Mesenchymal stem cell (in vitro differentiated cells and primary cell): Measurements from ENCODE around the gene LOX.

Experiments
- DNase-seq: peaks from one replicate; pipeline ENCODE4 v3.0.0-alpha.2; 2013
- H2AFZ ChIP-seq: one replicate; pipeline ENCODE4 v1.6.1; 2013; ENCODE audit warnings: low read depth, mild to moderate bottlenecking, control low read depth, inconsistent platforms, low read length, moderate library complexity
- H2AK5ac ChIP-seq: 2 replicates; pipeline ENCODE4 v1.6.1; 2013; ENCODE audit warnings: low read length, moderate library complexity, mild to moderate bottlenecking, inconsistent platforms; ENCODE audit not compliant: severe bottlenecking
- H2BK120ac ChIP-seq: one replicate; pipeline ENCODE4 v1.6.1; 2013; ENCODE audit warnings: low read depth, mild to moderate bottlenecking, inconsistent platforms, low read length, moderate library complexity
- H2BK12ac ChIP-seq, 2 experiments: one replicate each; pipeline ENCODE4 v1.6.1; 2013; ENCODE audit warnings: inconsistent platforms in 2 of 2, low read length in 2 of 2, mild to moderate bottlenecking in 2 of 2, moderate library complexity in 2 of 2, control low read depth in 1 of 2
- H2BK15ac ChIP-seq: one replicate; pipeline ENCODE4 v1.6.1; 2013; ENCODE audit warnings: mild to moderate bottlenecking, low read depth, inconsistent platforms; ENCODE audit not compliant: poor library complexity, severe bottlenecking
- H2BK5ac ChIP-seq: 2 replicates; pipeline ENCODE4 v1.6.1; 2013; ENCODE audit warnings: low read depth, mild to moderate bottlenecking, low read length, control low read depth, inconsistent platforms; ENCODE audit not compliant: poor library complexity, severe bottlenecking
- H3K14ac ChIP-seq, 2 experiments: one replicate each; pipeline ENCODE4 v1.6.1; 2013; ENCODE audit warnings: inconsistent platforms in 2 of 2, low read length in 2 of 2, control low read depth in 1 of 2, mild to moderate bottlenecking in 1 of 2, moderate library complexity in 1 of 2
- H3K18ac ChIP-seq, 2 experiments: one replicate each; pipeline ENCODE4 v1.6.1; 2013; ENCODE audit warnings: inconsistent platforms in 2 of 2, low read length in 2 of 2, control low read depth in 1 of 2, low read depth in 1 of 2, mild to moderate bottlenecking in 1 of 2
- H3K23ac ChIP-seq, 2 experiments: one replicate each; pipeline ENCODE4 v1.6.1; 2013; ENCODE audit warnings: inconsistent platforms in 2 of 2, low read length in 2 of 2, mild to moderate bottlenecking in 2 of 2, moderate library complexity in 2 of 2, control low read depth in 1 of 2
- H3K27ac ChIP-seq: 2 replicates; pipeline ENCODE4 v1.5.1; 2013; ENCODE audit warnings: mild to moderate bottlenecking, moderate library complexity, low read length, control low read depth, inconsistent platforms; ENCODE audit not compliant: poor library complexity, severe bottlenecking
- H3K27me3 ChIP-seq, 2 experiments: 2 replicates each; pipeline versions ENCODE4 v1.6.1 to v1.7.0; 2013; ENCODE audit warnings: low read length in 2 of 2, mild to moderate bottlenecking in 2 of 2, moderate library complexity in 2 of 2, control low read depth in 1 of 2, inconsistent platforms in 1 of 2; ENCODE audit not compliant: control insufficient read depth in 1 of 2, insufficient read depth in 1 of 2
- H3K36me3 ChIP-seq, 2 experiments: 2 replicates each; pipeline versions ENCODE4 v1.6.1 to v1.7.0; 2013; ENCODE audit warnings: low read length in 2 of 2, control low read depth in 1 of 2, inconsistent platforms in 1 of 2, low read depth in 1 of 2, mild to moderate bottlenecking in 1 of 2; ENCODE audit not compliant: insufficient read depth in 2 of 2, control insufficient read depth in 1 of 2
- H3K4ac ChIP-seq, 2 experiments: one replicate each; pipeline ENCODE4 v1.6.1; 2013; ENCODE audit warnings: inconsistent platforms in 2 of 2, low read length in 2 of 2, mild to moderate bottlenecking in 2 of 2, moderate library complexity in 2 of 2, control low read depth in 1 of 2, low read depth in 1 of 2
- H3K4me1 ChIP-seq: 2 replicates; pipeline ENCODE4 v1.6.1; 2013; ENCODE audit warnings: low read depth, low read length, control low read depth; ENCODE audit not compliant: control insufficient read depth, insufficient read depth
- H3K4me2 ChIP-seq: 2 replicates; pipeline ENCODE4 v1.6.1; 2013; ENCODE audit warnings: low read length, mild to moderate bottlenecking, inconsistent platforms; ENCODE audit not compliant: poor library complexity, severe bottlenecking
- H3K4me3 ChIP-seq, 2 experiments: 2 replicates each; pipeline versions ENCODE4 v1.5.1 to v1.7.0; 2013; ENCODE audit warnings: low read length in 2 of 2, mild to moderate bottlenecking in 2 of 2, control low read depth in 1 of 2, low read depth in 1 of 2; ENCODE audit not compliant: insufficient read depth in 1 of 2
- H3K79me1 ChIP-seq: replicated peaks from 2 replicates; pipeline ENCODE4 v1.6.1; 2013; ENCODE audit warnings: mild to moderate bottlenecking, control low read depth, low read length, inconsistent platforms; ENCODE audit not compliant: poor library complexity, severe bottlenecking
- H3K9ac ChIP-seq: 2 replicates; pipeline ENCODE4 v1.7.0; 2013; ENCODE audit warnings: mild to moderate bottlenecking, low read length, moderate library complexity
- H3K9me3 ChIP-seq: 2 replicates; pipeline ENCODE4 v1.7.0; 2013; ENCODE audit warnings: mild to moderate bottlenecking, low read length; ENCODE audit not compliant: control insufficient read depth
- H4K8ac ChIP-seq: one replicate; pipeline ENCODE4 v1.6.1; 2013; ENCODE audit warnings: inconsistent platforms, mild to moderate bottlenecking, low read length, moderate library complexity
- H4K91ac ChIP-seq: one replicate; pipeline ENCODE4 v1.6.1; 2013; ENCODE audit warnings: mild to moderate bottlenecking, low read length, inconsistent platforms
- WGBS: methylation state at CpG from one replicate; pipeline ENCODE4 v1.1.7; 2013; ENCODE audit warnings: mixed read lengths; 5-methylcytosine and 5-hydroxymethylcytosine counted together

The LOX gene

GRCh38 chr5:122118356-122118948 lies 40.4 kb upstream of the LOX start:
- H2AK5ac ChIP-seq = no peak overlapping the region
- no peak overlapping the region for H3K18ac ChIP-seq
- no peak overlapping the region for H2BK120ac ChIP-seq
- peaks cover 2% of the 10 kb centered on the region for H3K4me1 ChIP-seq
- no peak for DNase-seq
- H2BK15ac ChIP-seq = no peak overlapping the region
- 92% methylated on average over 1 of the region's 1 CpG for WGBS
- no peak overlapping the region for H3K23ac ChIP-seq
- H3K4me2 ChIP-seq = no peak overlapping the region
- H2AFZ ChIP-seq = no peak overlapping the region
- no peak overlapping the region for H3K4ac ChIP-seq
- H3K27me3 ChIP-seq = no peaks in the 10 kb centered on the region
- H3K79me1 ChIP-seq = no peaks in the 10 kb centered on the region
- H3K27ac ChIP-seq = no peak overlapping the region
- H2BK12ac ChIP-seq = no peak overlapping the region
- no peak overlapping the region for H3K14ac ChIP-seq
- no peaks in the 10 kb centered on the region for H3K36me3 ChIP-seq
- no peak overlapping the region for H4K91ac ChIP-seq
- H4K8ac ChIP-seq = no peak overlapping the region
- H3K4me3 ChIP-seq = no peak overlapping the region
- H3K9me3 ChIP-seq = no peaks in the 10 kb centered on the region
- no peak overlapping the region for H3K9ac ChIP-seq
- H2BK5ac ChIP-seq = no peak overlapping the region

DNA sequence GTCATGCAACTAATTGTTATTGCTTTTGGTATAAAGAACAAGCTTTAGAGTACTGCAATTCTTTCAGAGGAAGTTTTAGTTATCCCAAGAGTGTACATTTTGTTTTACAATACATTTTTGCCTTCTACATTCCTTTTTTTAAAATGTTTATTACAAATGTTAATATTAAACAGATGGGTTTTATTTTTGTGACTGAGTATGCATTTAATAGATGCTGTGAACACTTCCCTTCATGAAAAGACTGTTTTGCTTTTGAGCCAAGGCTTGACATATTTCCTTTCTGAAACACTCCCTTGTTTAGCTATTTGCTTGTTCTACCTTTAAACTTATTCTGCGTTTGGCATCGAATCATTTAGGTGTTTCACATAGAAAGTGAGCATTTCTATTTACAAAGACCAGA lies 36.4 kb upstream of the LOX start:
- Histone ChIP-seq H3K18ac (no peak overlapping the region), H2BK5ac (no peak overlapping the region), H2AFZ (no peak overlapping the region), H3K4me3 (no peak overlapping the region), H2AK5ac (no peak overlapping the region), H3K27me3 (no peaks in the 10 kb centered on the region), H3K4ac (no peak overlapping the region), H3K4me2 (no peak overlapping the region), H3K79me1 (no peaks in the 10 kb centered on the region), H3K27ac (no peak overlapping the region), H2BK12ac (no peak overlapping the region), H4K8ac (no peak overlapping the region), H3K9ac (no peak overlapping the region), H3K4me1 (peaks cover 2% of the 10 kb centered on the region), H2BK15ac (no peak overlapping the region), H3K14ac (no peak overlapping the region), H3K36me3 (no peaks in the 10 kb centered on the region), H2BK120ac (no peak overlapping the region), H3K9me3 (no peaks in the 10 kb centered on the region), H3K23ac (no peak overlapping the region), H4K91ac (no peak overlapping the region)
- DNase-seq = no peak
- WGBS = 100% methylated on average over 2 of the region's 2 CpGs

DNA sequence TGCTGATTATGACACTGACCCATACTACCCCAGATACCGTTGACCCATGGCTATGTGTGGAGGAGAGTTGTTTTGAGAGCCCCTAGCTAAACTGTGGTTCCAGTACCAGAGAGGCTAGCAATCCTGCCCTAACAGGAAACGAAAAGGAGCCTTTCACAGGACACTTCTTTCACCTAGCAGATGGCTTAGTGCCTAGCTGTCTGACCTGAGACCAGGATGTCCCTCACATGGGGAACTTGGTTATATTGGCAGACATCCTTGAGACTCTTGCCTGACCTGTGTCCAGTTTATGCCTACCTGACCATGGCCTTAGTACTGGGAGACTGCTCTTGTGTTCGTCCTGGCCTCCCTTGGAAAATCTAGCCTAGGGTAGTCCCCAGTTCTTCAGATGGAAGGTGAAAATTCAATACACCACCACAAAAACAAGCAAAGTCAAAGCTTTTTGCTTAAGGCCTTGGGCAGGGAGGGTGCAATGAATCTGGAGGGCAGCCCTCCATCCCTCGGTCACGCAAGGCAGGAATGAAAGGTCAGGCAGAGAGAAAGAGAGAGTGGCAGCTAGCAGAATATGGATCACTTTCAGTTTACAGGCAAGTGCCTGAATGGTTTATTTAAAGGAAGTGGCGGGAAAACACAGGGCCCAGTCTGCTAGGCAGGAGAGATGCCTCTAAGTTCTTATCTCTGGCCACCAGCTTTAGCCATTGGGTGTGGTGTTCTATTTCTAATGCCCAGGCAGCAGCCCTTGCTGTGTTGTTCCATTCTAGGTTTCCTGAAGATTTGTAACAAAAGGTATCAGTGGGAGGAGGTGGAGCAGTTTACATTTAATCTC lies 34.9 kb upstream of the LOX start:
- Histone ChIP-seq H2AFZ (peak overlapping the region; percentile 19), H3K79me1 (no peaks in the 10 kb centered on the region), H3K4ac (peak overlapping the region in 1 of 2 experiments; percentile 35), H3K23ac (no peak overlapping the region), H4K8ac (no peak overlapping the region), H3K14ac (no peak overlapping the region), H2BK15ac (no peak overlapping the region), H3K4me2 (no peak overlapping the region), H3K4me1 (peaks cover 2% of the 10 kb centered on the region), H4K91ac (no peak overlapping the region), H3K9ac (no peak overlapping the region), H3K4me3 (no peak overlapping the region), H2BK5ac (no peak overlapping the region), H3K27me3 (no peaks in the 10 kb centered on the region), H2BK120ac (no peak overlapping the region), H2BK12ac (no peak overlapping the region), H3K27ac (no peak overlapping the region), H3K18ac (no peak overlapping the region), H3K9me3 (no peaks in the 10 kb centered on the region), H2AK5ac (no peak overlapping the region), H3K36me3 (no peaks in the 10 kb centered on the region)
- DNase-seq = no peak
- WGBS = 89% methylated on average over 6 of the region's 6 CpGs

DNA sequence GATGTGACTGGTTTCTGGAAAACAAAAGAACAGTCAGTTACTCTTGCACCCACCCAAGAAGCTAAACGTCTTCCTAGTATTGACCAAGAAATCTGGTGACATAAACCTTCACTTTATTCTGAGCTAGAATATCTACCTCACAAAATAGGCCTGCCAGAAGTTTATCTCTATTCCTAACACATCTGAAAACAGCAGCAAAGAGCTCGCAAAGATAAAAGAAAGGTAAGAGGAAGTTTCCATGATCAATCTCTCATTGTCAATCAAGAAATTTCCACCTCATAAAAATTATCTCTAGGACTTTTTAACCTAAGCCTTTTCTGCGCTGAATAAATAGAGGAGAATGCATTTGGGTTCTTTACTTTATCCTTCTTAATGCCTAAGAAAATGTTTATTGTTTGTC lies 34.0 kb upstream of the LOX start:
- WGBS = 94% methylated on average over 2 of the region's 3 CpGs

More for the DNA sequence above, 34.0 kb upstream of the LOX start:
- Histone ChIP-seq H2AK5ac (no peak overlapping the region), H3K36me3 (no peaks in the 10 kb centered on the region), H2BK15ac (no peak overlapping the region), H4K8ac (no peak overlapping the region), H3K79me1 (no peaks in the 10 kb centered on the region), H2BK120ac (no peak overlapping the region), H3K9me3 (no peaks in the 10 kb centered on the region), H3K4me1 (peaks cover 2% of the 10 kb centered on the region), H3K23ac (no peak overlapping the region), H4K91ac (no peak overlapping the region), H3K27me3 (no peaks in the 10 kb centered on the region), H3K4me3 (no peak overlapping the region), H2BK5ac (no peak overlapping the region), H3K9ac (no peak overlapping the region), H3K18ac (no peak overlapping the region), H3K4ac (no peak overlapping the region), H2BK12ac (no peak overlapping the region), H3K27ac (no peak overlapping the region), H3K4me2 (no peak overlapping the region), H3K14ac (no peak overlapping the region), H2AFZ (no peak overlapping the region)
- DNase-seq = no peak
